ENCODE results near the gene SOCS1. TPM values are rescaled to one million over a fixed set of nuclear protein-coding genes. Genes with fewer than 3 reads are reported as not detected.
"Not testable (repeated sequence)": the region's sequence is repeated elsewhere in the genome, so short reads cannot be mapped to it uniquely, and the experiment has no call there.

SOCS1 gene
- total RNA-seq, 1 donor from 2014 or later: 1.0 TPM

DNA sequence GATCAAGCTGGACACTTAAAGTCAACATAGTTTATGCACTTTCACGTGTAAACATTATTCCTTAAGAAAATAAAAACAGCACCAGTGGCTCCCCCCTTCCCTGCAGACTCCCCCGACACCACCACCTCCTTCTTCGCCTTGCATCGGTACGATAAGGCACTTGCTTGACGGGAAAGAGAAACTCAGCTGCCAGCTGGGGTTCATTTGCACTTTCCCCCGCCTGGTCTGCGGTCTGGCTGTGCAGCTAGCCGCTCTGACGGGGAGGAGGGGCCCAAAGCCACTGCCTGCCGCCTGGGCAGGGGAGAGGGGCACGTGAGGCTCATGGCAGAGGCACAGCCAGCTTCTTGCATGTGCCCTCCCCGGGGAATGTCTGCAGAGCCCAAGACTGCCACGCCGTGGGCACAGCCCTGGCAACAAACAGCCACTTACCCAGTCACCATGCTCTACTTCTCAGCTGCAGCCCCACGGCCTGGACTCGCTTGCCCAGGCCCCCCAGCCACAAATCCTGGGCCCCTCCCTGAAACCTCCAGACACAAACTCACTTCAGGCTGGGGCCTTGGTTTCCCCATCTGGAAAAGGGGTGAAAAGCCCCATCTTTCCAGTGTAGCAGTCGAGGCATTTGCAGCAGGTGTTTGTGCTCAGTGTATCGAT is 41.6 kb upstream of the SOCS1 start:
- H3K9me3 ChIP-seq (ENCODE audit: control insufficient read depth in 3 of 3, low read length in 3 of 3): no peaks in the 10 kb centered on the region
- H3K4me1 ChIP-seq (ENCODE audit: control insufficient read depth in 3 of 3, insufficient read depth in 3 of 3, low read length in 3 of 3): peaks cover 9 to 16% (median 11%) of the 10 kb centered on the region in 3 donors
- no peak overlapping the region for H3K27ac ChIP-seq (ENCODE audit: low read depth, low read length)
- H3K9ac ChIP-seq (ENCODE audit: low read depth in 1 of 3, low read length in 3 of 3): peak overlapping the region; percentile 51 to 73 (median 52)
- H3K4me3 ChIP-seq (ENCODE audit: low read length in 3 of 3): peak overlapping the region; percentile 30 to 52 (median 51)
- no peaks in the 10 kb centered on the region for H3K36me3 ChIP-seq (ENCODE audit: control insufficient read depth in 3 of 3, insufficient read depth in 3 of 3, low read length in 3 of 3)
- no peaks in the 10 kb centered on the region for H3K27me3 ChIP-seq (ENCODE audit: control insufficient read depth in 3 of 3, insufficient read depth in 3 of 3, low read length in 3 of 3)

DNA sequence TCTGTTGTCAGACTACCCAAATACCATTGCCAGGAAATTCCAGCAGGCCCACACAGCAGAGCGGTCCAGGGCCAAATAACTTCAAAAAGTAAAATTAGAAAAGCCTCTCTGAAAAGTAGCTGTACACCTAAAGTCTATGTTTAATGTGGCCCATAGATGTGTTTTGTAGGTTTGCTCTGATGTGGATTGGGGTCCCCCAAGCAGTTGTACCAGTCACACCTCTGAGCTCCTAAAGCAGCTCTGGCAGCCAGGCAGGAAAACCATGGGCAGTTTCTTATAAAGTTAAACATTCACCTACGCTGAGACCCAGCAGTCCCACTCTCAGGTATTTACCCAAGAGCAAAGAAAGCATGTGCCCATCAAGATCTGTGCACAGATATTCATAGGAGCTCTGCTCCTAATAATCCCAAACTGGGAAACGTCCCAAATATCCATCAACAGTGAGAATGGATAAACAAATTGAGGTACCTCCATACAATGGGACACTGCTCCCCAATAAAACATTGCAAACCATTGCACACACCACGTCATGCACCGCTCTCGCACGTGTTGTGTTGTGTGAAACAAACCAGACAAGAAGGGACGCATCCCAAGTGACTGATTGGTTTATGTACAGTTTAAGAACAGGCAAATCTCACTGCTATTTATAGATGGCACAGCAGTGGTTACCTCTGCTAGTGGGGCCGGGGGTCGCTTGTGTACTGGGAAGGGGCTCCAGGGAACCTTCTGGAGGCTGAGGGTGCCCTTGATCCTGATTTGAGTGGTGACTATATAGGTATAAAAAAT is 40.9 kb upstream of the SOCS1 start:
- H3K36me3 ChIP-seq (ENCODE audit: control insufficient read depth in 3 of 3, insufficient read depth in 3 of 3, low read length in 3 of 3): no peaks in the 10 kb centered on the region
- H3K27ac ChIP-seq (ENCODE audit: low read depth, low read length): no peak overlapping the region
- H3K9ac ChIP-seq (ENCODE audit: low read depth in 1 of 3, low read length in 3 of 3): peak overlapping the region; percentile 51 to 73 (median 52)
- H3K4me3 ChIP-seq (ENCODE audit: low read length in 3 of 3): peak overlapping the region; percentile 30 to 52 (median 51)
- H3K27me3 ChIP-seq (ENCODE audit: control insufficient read depth in 3 of 3, insufficient read depth in 3 of 3, low read length in 3 of 3): no peaks in the 10 kb centered on the region
- H3K9me3 ChIP-seq (ENCODE audit: control insufficient read depth in 3 of 3, low read length in 3 of 3): no peaks in the 10 kb centered on the region
- H3K4me1 ChIP-seq (ENCODE audit: control insufficient read depth in 3 of 3, insufficient read depth in 3 of 3, low read length in 3 of 3): peaks cover 9 to 16% (median 11%) of the 10 kb centered on the region in 3 donors

DNA sequence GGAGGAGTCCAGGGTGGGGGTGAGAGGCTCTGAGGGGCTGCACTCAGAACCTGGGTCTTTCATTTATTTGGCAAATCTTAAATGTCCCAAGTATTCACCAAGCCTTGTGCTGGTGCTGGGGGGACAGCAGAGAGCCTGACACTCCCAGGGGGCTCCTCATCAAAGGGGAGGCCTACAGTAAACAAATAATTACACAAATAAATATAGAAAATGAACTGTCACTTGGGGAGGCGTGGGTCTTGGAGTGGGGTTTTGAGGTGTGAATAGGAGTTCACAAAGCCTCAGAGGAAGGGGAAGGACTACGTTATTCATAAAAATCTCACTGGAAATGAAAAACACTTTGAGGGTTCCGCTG is 40.3 kb upstream of the SOCS1 start:
- Histone ChIP-seq H3K9ac (ENCODE audit: low read depth in 1 of 3, low read length in 3 of 3) (no peak overlapping the region), H3K4me1 (ENCODE audit: control insufficient read depth in 3 of 3, insufficient read depth in 3 of 3, low read length in 3 of 3) (peaks cover 9 to 16% (median 11%) of the 10 kb centered on the region in 3 donors), H3K36me3 (ENCODE audit: control insufficient read depth in 3 of 3, insufficient read depth in 3 of 3, low read length in 3 of 3) (no peaks in the 10 kb centered on the region)

DNA sequence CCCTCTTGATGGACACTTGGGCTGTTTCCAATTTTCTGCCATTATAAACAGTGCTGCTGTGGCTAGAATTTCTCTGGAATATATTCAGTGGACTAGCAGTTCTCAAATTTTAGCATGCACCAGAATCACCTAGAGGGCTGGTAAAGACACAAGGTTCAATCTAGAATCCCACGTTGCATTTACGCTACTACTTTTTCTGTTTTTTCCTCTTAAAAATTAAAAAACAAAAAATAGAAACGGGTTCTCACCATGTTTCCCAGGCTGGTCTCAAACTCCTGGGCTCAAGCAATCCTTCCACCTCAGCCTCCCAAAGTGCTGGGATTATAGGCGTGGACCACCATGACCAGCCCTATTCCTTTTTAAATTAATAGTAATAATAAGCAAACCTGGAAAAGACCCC is 39.7 kb upstream of the SOCS1 start:
- Histone ChIP-seq H3K27ac (ENCODE audit: low read depth, low read length) (no peak overlapping the region), H3K36me3 (ENCODE audit: control insufficient read depth in 3 of 3, insufficient read depth in 3 of 3, low read length in 3 of 3) (no peaks in the 10 kb centered on the region), H3K4me1 (ENCODE audit: control insufficient read depth in 3 of 3, insufficient read depth in 3 of 3, low read length in 3 of 3) (peaks cover 9 to 16% (median 11%) of the 10 kb centered on the region in 3 donors), H3K27me3 (ENCODE audit: control insufficient read depth in 3 of 3, insufficient read depth in 3 of 3, low read length in 3 of 3) (no peaks in the 10 kb centered on the region), H3K9me3 (ENCODE audit: control insufficient read depth in 3 of 3, low read length in 3 of 3) (no peaks in the 10 kb centered on the region), H3K9ac (ENCODE audit: low read depth in 1 of 3, low read length in 3 of 3) (no peak overlapping the region), H3K4me3 (ENCODE audit: low read length in 3 of 3) (no peak overlapping the region)

More for the DNA sequence above, 40.3 kb upstream of the SOCS1 start:
- Histone ChIP-seq H3K4me3 (ENCODE audit: low read length in 3 of 3) (no peak overlapping the region), H3K27ac (ENCODE audit: low read depth, low read length) (no peak overlapping the region), H3K9me3 (ENCODE audit: control insufficient read depth in 3 of 3, low read length in 3 of 3) (no peaks in the 10 kb centered on the region), H3K27me3 (ENCODE audit: control insufficient read depth in 3 of 3, insufficient read depth in 3 of 3, low read length in 3 of 3) (no peaks in the 10 kb centered on the region)

DNA sequence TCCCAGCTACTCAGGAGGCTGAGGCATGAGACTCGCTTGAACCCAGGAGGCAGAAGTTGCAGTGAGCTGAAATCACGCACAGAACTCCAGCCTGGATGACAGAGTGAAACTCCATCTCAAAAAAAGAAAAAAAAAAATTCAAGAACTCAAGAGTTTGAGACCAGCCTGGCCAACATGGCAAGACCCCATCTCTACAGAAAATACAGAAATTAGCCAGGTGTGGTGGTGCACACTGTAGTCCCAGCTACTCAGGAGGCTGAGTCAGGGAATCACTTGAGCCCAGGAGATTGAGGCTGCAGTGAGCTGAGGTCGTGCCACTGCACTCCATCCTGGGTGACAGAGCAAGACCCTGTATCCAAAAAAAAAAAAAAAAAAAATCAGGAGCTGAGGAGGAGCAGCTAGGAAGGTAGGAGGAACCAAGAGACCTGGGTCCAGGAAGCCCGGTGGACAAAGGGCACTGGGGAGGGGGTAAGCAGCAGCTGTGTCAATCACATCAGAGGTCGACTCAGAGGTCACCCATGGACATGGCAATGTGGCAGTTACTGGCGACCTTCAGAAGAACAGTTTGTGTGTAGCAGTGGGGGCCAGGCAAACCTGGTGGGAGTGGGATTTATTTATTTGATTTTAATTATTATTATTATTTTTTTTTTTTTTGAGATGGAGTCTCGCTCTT is 36.2 kb upstream of the SOCS1 start:
- Histone ChIP-seq H3K4me3 (ENCODE audit: low read length in 3 of 3) (no peak overlapping the region), H3K9ac (ENCODE audit: low read depth in 1 of 3, low read length in 3 of 3) (no peak overlapping the region), H3K27me3 (ENCODE audit: control insufficient read depth in 3 of 3, insufficient read depth in 3 of 3, low read length in 3 of 3) (no peaks in the 10 kb centered on the region), H3K9me3 (ENCODE audit: control insufficient read depth in 3 of 3, low read length in 3 of 3) (no peaks in the 10 kb centered on the region), H3K4me1 (ENCODE audit: control insufficient read depth in 3 of 3, insufficient read depth in 3 of 3, low read length in 3 of 3) (peaks cover 3 to 7% (median 5%) of the 10 kb centered on the region in 3 donors), H3K36me3 (ENCODE audit: control insufficient read depth in 3 of 3, insufficient read depth in 3 of 3, low read length in 3 of 3) (no peaks in the 10 kb centered on the region), H3K27ac (ENCODE audit: low read depth, low read length) (no peak overlapping the region)

DNA sequence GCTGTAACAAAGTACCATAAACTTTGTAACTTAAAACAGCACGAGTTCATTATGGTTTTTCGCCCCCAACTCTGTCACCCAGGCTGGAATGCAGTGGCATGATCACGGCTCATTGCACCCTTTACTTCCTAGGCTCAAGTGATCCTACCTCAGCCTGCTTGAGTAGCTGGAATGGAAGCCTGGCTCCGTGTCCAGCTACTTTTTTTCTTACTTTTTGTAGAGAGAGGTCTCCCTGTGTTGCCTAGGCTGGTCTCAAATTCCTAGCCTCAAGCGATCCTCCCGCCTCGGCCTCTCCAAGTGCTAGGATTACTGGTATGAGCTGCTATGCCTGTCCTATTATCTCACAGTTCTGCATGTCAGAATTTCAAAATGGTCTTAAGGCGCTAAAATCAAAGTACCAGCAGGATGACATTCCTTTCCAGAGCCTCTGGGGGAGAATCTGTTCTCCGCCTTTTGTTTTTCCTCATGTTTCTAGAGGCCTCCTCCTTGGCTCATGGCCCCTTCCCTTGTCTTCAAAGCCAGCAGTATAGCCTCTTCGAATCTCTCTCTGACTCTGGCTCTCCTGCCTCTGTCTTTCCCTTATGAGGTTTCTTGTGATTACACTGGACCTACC is 35.2 kb upstream of the SOCS1 start:
- Histone ChIP-seq H3K9me3 (ENCODE audit: control insufficient read depth in 3 of 3, low read length in 3 of 3) (no peaks in the 10 kb centered on the region), H3K9ac (ENCODE audit: low read depth in 1 of 3, low read length in 3 of 3) (no peak overlapping the region), H3K4me3 (ENCODE audit: low read length in 3 of 3) (no peak overlapping the region), H3K36me3 (ENCODE audit: control insufficient read depth in 3 of 3, insufficient read depth in 3 of 3, low read length in 3 of 3) (no peaks in the 10 kb centered on the region), H3K27ac (ENCODE audit: low read depth, low read length) (no peak overlapping the region), H3K27me3 (ENCODE audit: control insufficient read depth in 3 of 3, insufficient read depth in 3 of 3, low read length in 3 of 3) (no peaks in the 10 kb centered on the region), H3K4me1 (ENCODE audit: control insufficient read depth in 3 of 3, insufficient read depth in 3 of 3, low read length in 3 of 3) (no peaks in the 10 kb centered on the region)

DNA sequence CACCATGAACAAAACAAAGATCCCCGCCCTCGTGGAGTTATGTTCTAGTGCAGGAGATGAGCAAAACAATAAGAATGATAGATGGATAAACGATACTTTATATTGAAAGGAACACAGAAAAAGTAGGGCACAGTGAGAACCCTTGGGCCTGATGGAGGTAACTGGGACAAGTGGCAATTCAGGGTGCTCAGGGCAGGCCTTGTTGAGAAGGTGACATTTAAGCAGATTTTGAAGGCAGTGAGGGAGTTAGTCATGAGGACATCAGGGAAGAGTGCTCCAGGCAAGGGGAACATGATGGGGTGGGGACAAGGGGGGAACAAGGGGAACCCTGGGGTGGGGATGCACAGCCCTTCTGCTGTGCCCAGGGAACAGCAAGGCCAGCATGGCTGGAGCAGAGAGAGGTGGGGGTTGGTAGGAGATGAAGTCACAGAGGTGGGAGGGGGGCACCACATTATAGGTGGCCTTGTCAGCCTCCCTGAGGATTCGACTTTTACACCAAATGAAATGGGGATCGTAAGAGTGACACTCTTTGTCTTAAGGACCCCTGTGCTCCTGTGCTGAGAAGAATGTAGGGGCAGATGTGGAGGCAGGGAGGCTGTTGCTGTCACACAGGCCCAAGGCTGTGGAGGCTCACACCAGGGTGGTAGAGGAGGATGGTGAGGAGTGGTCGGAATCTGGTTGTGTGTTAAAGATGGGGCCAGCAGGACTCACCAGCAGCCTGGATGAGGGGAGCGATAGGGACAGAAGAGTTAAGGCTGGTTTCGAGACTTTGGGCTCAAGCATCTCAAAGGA is 34.3 kb upstream of the SOCS1 start:
- H3K9ac ChIP-seq (ENCODE audit: low read depth in 1 of 3, low read length in 3 of 3): no peak overlapping the region
- no peak overlapping the region for H3K4me3 ChIP-seq (ENCODE audit: low read length in 3 of 3)
- H3K36me3 ChIP-seq (ENCODE audit: control insufficient read depth in 3 of 3, insufficient read depth in 3 of 3, low read length in 3 of 3): no peaks in the 10 kb centered on the region
- no peak overlapping the region for H3K27ac ChIP-seq (ENCODE audit: low read depth, low read length)
- H3K27me3 ChIP-seq (ENCODE audit: control insufficient read depth in 3 of 3, insufficient read depth in 3 of 3, low read length in 3 of 3): no peaks in the 10 kb centered on the region
- no peaks in the 10 kb centered on the region for H3K9me3 ChIP-seq (ENCODE audit: control insufficient read depth in 3 of 3, low read length in 3 of 3)
- H3K4me1 ChIP-seq (ENCODE audit: control insufficient read depth in 3 of 3, insufficient read depth in 3 of 3, low read length in 3 of 3): no peaks in the 10 kb centered on the region

DNA sequence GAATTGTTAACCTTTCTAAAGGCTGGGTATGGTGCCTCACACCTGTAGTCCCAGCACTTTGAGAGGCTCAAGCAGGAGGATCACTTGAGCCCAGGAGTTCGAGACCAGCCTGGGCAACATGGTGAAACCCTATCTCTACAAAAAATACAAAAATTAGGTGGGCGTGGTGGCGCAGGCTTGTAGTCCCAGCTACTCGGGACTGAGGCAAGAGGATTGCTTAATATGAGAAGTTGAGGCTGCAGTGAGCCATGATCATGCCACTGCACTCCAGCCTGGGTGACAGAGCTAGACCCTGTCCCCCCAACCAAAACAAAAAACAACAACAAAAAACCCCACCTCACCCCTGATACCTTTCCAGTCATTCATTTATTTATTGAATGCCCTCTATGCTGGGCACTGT is 33.7 kb upstream of the SOCS1 start:
- H3K9ac ChIP-seq (ENCODE audit: low read depth in 1 of 3, low read length in 3 of 3); H3K4me3 ChIP-seq (ENCODE audit: low read length in 3 of 3); H3K27ac ChIP-seq (ENCODE audit: low read depth, low read length); H3K9me3 ChIP-seq (ENCODE audit: control insufficient read depth in 3 of 3, low read length in 3 of 3); H3K27me3 ChIP-seq (ENCODE audit: control insufficient read depth in 3 of 3, insufficient read depth in 3 of 3, low read length in 3 of 3); H3K36me3 ChIP-seq (ENCODE audit: control insufficient read depth in 3 of 3, insufficient read depth in 3 of 3, low read length in 3 of 3); H3K4me1 ChIP-seq (ENCODE audit: control insufficient read depth in 3 of 3, insufficient read depth in 3 of 3, low read length in 3 of 3): not testable (repeated sequence)

DNA sequence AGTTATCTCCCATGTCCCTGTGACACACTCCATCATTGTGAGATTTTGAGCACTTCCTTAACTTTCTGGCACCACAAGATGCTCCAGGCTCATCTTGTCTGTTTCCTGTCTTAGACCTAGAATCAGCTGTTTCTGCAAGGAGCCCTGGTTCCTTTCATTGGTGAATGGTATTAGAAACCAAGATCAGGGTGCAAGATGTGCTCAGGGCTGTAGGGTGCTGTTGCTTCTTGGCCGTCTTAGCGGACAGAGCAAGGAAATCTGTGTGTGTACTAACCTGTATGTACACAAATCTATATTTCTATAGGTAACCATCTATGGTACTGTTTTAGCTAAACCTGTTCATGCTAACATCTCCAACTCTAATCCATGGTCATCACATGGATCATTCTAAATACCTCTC is 33.2 kb upstream of the SOCS1 start:
- Histone ChIP-seq H3K27ac (ENCODE audit: low read depth, low read length) (no peak overlapping the region), H3K9me3 (ENCODE audit: control insufficient read depth in 3 of 3, low read length in 3 of 3) (no peaks in the 10 kb centered on the region), H3K4me3 (ENCODE audit: low read length in 3 of 3) (no peak overlapping the region), H3K36me3 (ENCODE audit: control insufficient read depth in 3 of 3, insufficient read depth in 3 of 3, low read length in 3 of 3) (no peaks in the 10 kb centered on the region), H3K27me3 (ENCODE audit: control insufficient read depth in 3 of 3, insufficient read depth in 3 of 3, low read length in 3 of 3) (no peaks in the 10 kb centered on the region), H3K9ac (ENCODE audit: low read depth in 1 of 3, low read length in 3 of 3) (no peak overlapping the region), H3K4me1 (ENCODE audit: control insufficient read depth in 3 of 3, insufficient read depth in 3 of 3, low read length in 3 of 3) (no peaks in the 10 kb centered on the region)

Measured in skeletal muscle tissue (tissue), 4 donors.